ENCODE results near the gene ZNF775. TPM values are rescaled to one million over a fixed set of nuclear protein-coding genes. Genes with fewer than 3 reads are reported as not detected.

The ZNF775 gene
- polyA plus RNA-seq, 1 experiment = 2.2 TPM

- peaks cover 15% of the 10 kb centered on the region for H3K9me3 ChIP-seq (ENCODE audit: control insufficient read depth, insufficient read depth, low read length)
- H3K4me3 ChIP-seq (ENCODE audit: low read depth, low read length) = no peak overlapping the region
- no peak for DNase-seq (ENCODE audit: low read depth, low spot score)
- CTCF ChIA-PET = no interaction called here
- TF ChIP-seq CTCF (IDR thresholded peaks at IDR 0.05; ENCODE audit: low read depth, low read length) = no peak
- H3K27me3 ChIP-seq (ENCODE audit: control insufficient read depth, insufficient read depth, low read length) = peaks cover 39% of the 10 kb centered on the region
- no peak overlapping the region for H3K27ac ChIP-seq (ENCODE audit: low read depth, low read length)
- POLR2A ChIA-PET = no interaction called here
These were observed 34.1 kb upstream of the ZNF775 start for GRCh38 chr7:150345012-150345411.

- Histone ChIP-seq H3K9me3 (ENCODE audit: control insufficient read depth, insufficient read depth, low read length) (peaks cover 15% of the 10 kb centered on the region), H3K4me3 (ENCODE audit: low read depth, low read length) (no peak overlapping the region), H3K27me3 (ENCODE audit: control insufficient read depth, insufficient read depth, low read length) (peaks cover 23% of the 10 kb centered on the region), H3K27ac (ENCODE audit: low read depth, low read length) (no peak overlapping the region)
- ChIA-PET POLR2A (no interaction called here), CTCF (interaction anchor here (2.5 kb wide), 1 partner anchor 9 kb away, joined by 17 read pairs; no protein-coding TSS in a partner anchor)
- TF ChIP-seq CTCF (IDR thresholded peaks at IDR 0.05; ENCODE audit: low read depth, low read length) = no peak
- DNase-seq (ENCODE audit: low read depth, low spot score) = no peak
These were observed 32.2 kb upstream of the ZNF775 start for GRCh38 chr7:150346922-150347321.

GRCh38 chr7:150351587-150352194, 27.4 kb upstream of the ZNF775 start:
- H3K27me3 ChIP-seq (ENCODE audit: control insufficient read depth, insufficient read depth, low read length) = no peaks in the 10 kb centered on the region
- ChIA-PET POLR2A (no interaction called here), CTCF (no interaction called here)
- no peak for TF ChIP-seq CTCF (IDR thresholded peaks at IDR 0.05; ENCODE audit: low read depth, low read length)
- no peak for DNase-seq (ENCODE audit: low read depth, low spot score)
- H3K27ac ChIP-seq (ENCODE audit: low read depth, low read length) = no peak overlapping the region
- peaks cover 5% of the 10 kb centered on the region for H3K9me3 ChIP-seq (ENCODE audit: control insufficient read depth, insufficient read depth, low read length)
- no peak overlapping the region for H3K4me3 ChIP-seq (ENCODE audit: low read depth, low read length)

DNA sequence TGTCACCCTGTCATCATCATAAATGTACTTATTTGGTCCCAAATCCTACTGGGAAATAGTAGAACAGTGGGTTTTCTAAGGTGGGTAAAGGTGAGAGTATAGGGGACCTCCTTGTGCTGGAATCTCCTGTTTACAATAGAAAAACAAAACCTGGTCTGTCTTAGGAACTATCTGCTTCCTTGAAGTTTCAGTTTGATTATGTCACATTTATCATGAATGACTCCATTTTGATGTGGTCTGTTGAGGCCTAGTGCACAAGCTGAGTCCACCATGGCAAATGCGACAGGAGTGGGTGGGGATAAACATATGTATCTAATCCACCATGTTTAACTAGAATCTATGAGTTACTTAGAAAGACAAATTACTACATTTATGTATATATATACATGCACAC, 23.5 kb upstream of the ZNF775 start:
- ChIA-PET POLR2A (interaction anchor here (0.7 kb wide), 1 partner anchor 20 kb away, joined by 3 read pairs; no protein-coding TSS in a partner anchor), CTCF (interaction anchor here (0.6 to 3.0 kb wide), 23 partner anchors 9 to 1108 kb away, joined by 3 to 17 read pairs (median 5); a partner anchor contains a TSS)
- no peak overlapping the region for H3K27ac ChIP-seq (ENCODE audit: low read depth, low read length)

More for the DNA sequence above, 23.5 kb upstream of the ZNF775 start:
- H3K4me3 ChIP-seq (ENCODE audit: low read depth, low read length) = no peak overlapping the region
- no peaks in the 10 kb centered on the region for H3K27me3 ChIP-seq (ENCODE audit: control insufficient read depth, insufficient read depth, low read length)
- H3K9me3 ChIP-seq (ENCODE audit: control insufficient read depth, insufficient read depth, low read length) = no peaks in the 10 kb centered on the region; the same call in 1 of the 2 replicates
- TF ChIP-seq CTCF (IDR thresholded peaks at IDR 0.05; ENCODE audit: low read depth, low read length) = no peak
- DNase-seq (ENCODE audit: low read depth, low spot score) = no peak
